ENCODE measurements around the gene CNTNAP2. TPM values are rescaled to one million over a fixed set of nuclear protein-coding genes. Genes with fewer than 3 reads are reported as not detected.

CNTNAP2 gene
- total and polyA plus RNA-seq, 2 of the 13 experiments (the other 11 are each of a cell fraction or from before 2014, with no cell fraction given): 0.40 to 0.42 TPM

DNA sequence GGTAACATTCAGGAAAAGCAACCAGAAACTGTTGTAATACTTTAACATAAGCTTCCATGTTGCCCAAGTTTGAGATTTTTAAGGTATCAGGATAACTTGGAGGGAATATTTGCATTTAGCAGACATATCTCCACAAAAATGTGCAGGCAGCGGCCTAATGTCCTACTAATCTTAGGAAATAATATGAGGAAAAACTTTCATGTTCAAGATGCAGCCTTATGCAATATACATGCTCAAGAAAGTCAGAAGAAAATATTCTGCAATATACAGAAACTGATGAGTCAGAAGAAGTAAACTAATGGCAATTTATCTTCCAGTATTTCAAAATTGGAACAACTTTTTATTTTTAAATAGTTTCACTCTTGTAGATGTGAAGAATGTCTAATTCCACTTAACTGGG is 2010.8 kb downstream of the CNTNAP2 start:
- FAIRE-seq (no peak), DNase-seq (ENCODE audit: low spot score) (no peak), ATAC-seq (no peak)
- intact Hi-C loops (cut with micrococcal nuclease; ENCODE audit: unreplicated experiment): no loop called here
- Histone ChIP-seq H3K9ac (ENCODE audit: insufficient read depth, low read depth, low read length) (no peak overlapping the region), H3K27ac (ENCODE audit: extremely low read length, insufficient read depth, low read length) (no peak overlapping the region), H3K79me2 (ENCODE audit: insufficient read depth, low read length) (no peaks in the 10 kb centered on the region), H3K4me1 (ENCODE audit: insufficient read depth, low read length) (no peaks in the 10 kb centered on the region), H2AFZ (ENCODE audit: low read length) (no peak overlapping the region), H3K27me3 (ENCODE audit: control insufficient read depth in 1 of 2, insufficient read depth in 2 of 2, low read length in 2 of 2) (peaks cover 0 to under 1% of the 10 kb centered on the region in 2 experiments; a peak in 1 of 5 replicates), H3K36me3 (replicated peaks in 1 of 2; ENCODE audit: control insufficient read depth in 1 of 2, insufficient read depth in 2 of 2, low read length in 2 of 2) (no peaks in the 10 kb centered on the region), H3K4me2 (ENCODE audit: low read depth, low read length) (no peak overlapping the region), H4K20me1 (ENCODE audit: insufficient read depth, low read length) (no peaks in the 10 kb centered on the region), H3K9me3 (ENCODE audit: low read length) (no peaks in the 10 kb centered on the region), H3K4me3 (replicated peaks in 1 of 3; ENCODE audit: insufficient read depth in 1 of 3, low read depth in 2 of 3, low read length in 3 of 3) (no peak overlapping the region)
- no TSS peak for BruUV-seq (replicated peaks)
- WGBS (ENCODE audit: low lambda C conversion rate): 3% methylated on average over 1 of the region's 1 CpG
- TF ChIP-seq NFYB (CRISPR knock-in tag; IDR thresholded peaks at IDR 0.05) (no peak), CREB1 (IDR thresholded peaks at IDR 0.05) (no peak), CREB1 (CRISPR knock-in tag; IDR thresholded peaks at IDR 0.05) (no peak), ADNP (CRISPR knock-in tag; IDR thresholded peaks at IDR 0.05) (no peak), TARDBP (CRISPR knock-in tag; IDR thresholded peaks at IDR 0.05) (no peak), BCL6 (CRISPR knock-in tag; IDR thresholded peaks at IDR 0.05) (no peak), MXD4 (CRISPR knock-in tag; IDR thresholded peaks at IDR 0.05) (no peak), ZSCAN21 (CRISPR knock-in tag; IDR thresholded peaks at IDR 0.05; ENCODE audit: borderline replicate concordance) (no peak), ZNF766 (CRISPR knock-in tag; IDR thresholded peaks at IDR 0.05; ENCODE audit: borderline replicate concordance) (no peak), ZNF615 (CRISPR knock-in tag; IDR thresholded peaks at IDR 0.05; ENCODE audit: borderline replicate concordance) (no peak), IRF1 (CRISPR knock-in tag; IDR thresholded peaks at IDR 0.05; ENCODE audit: low read depth) (no peak), ZBTB14 (CRISPR knock-in tag; IDR thresholded peaks at IDR 0.05) (no peak), MEF2D (CRISPR knock-in tag; IDR thresholded peaks at IDR 0.05) (no peak), ZKSCAN5 (CRISPR knock-in tag; IDR thresholded peaks at IDR 0.05) (no peak), ZNF777 (CRISPR knock-in tag; IDR thresholded peaks at IDR 0.05) (no peak), ZNF367 (CRISPR knock-in tag; IDR thresholded peaks at IDR 0.05; ENCODE audit: borderline replicate concordance) (no peak), GPN1 (CRISPR knock-in tag; IDR thresholded peaks at IDR 0.05; ENCODE audit: borderline replicate concordance) (no peak)
- TF ChIP-seq, protein P1, sequence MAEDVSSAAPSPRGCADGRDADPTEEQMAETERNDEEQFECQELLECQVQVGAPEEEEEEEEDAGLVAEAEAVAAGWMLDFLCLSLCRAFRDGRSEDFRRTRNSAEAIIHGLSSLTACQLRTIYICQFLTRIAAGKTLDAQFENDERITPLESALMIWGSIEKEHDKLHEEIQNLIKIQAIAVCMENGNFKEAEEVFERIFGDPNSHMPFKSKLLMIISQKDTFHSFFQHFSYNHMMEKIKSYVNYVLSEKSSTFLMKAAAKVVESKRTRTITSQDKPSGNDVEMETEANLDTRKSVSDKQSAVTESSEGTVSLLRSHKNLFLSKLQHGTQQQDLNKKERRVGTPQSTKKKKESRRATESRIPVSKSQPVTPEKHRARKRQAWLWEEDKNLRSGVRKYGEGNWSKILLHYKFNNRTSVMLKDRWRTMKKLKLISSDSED (CRISPR knock-in tag; IDR thresholded peaks at IDR 0.05): no peak
- TF ChIP-seq, protein P2, sequence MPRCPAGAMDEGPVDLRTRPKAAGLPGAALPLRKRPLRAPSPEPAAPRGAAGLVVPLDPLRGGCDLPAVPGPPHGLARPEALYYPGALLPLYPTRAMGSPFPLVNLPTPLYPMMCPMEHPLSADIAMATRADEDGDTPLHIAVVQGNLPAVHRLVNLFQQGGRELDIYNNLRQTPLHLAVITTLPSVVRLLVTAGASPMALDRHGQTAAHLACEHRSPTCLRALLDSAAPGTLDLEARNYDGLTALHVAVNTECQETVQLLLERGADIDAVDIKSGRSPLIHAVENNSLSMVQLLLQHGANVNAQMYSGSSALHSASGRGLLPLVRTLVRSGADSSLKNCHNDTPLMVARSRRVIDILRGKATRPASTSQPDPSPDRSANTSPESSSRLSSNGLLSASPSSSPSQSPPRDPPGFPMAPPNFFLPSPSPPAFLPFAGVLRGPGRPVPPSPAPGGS (CRISPR knock-in tag; IDR thresholded peaks at IDR 0.05): no peak
- TF ChIP-seq, protein P3, sequence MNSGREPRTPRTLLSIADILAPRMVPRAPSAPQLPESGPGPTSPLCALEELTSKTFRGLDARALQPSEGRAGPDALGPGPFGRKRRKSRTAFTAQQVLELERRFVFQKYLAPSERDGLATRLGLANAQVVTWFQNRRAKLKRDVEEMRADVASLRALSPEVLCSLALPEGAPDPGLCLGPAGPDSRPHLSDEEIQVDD (CRISPR knock-in tag; IDR thresholded peaks at IDR 0.05; ENCODE audit: borderline replicate concordance): no peak
- POLR2A ChIA-PET: no interaction called here
- in situ Hi-C loops (cut with HindIII; ENCODE audit: extremely low pct_ligation_motif_present, low pct_unique_long_range_greater_than_20kb): no loop called here
- CTCF ChIA-PET (ENCODE audit: low intra/inter-chr PET ratio, low total read pairs): no interaction called here
